Stimulated activated CD4-positive, alpha-beta T cell treated with anti-CD3 and anti-CD28 coated beads, TNF-alpha, amount 100 ng/mL, for 1 hour (primary cell): Measurements from ENCODE around the gene BTNL9.
"Not testable (repeated sequence)": the region's sequence is repeated elsewhere in the genome, so short reads cannot be mapped to it uniquely, and the experiment has no call there.

ENCODE experiments used
- DNase-seq, 3 donors: peaks; one replicate each; pipeline ENCODE4 v3.0.0-alpha.2; 2020; ENCODE audit warnings: low read depth in 3 of 3, low spot score in 1 of 3

The BTNL9 gene

DNA sequence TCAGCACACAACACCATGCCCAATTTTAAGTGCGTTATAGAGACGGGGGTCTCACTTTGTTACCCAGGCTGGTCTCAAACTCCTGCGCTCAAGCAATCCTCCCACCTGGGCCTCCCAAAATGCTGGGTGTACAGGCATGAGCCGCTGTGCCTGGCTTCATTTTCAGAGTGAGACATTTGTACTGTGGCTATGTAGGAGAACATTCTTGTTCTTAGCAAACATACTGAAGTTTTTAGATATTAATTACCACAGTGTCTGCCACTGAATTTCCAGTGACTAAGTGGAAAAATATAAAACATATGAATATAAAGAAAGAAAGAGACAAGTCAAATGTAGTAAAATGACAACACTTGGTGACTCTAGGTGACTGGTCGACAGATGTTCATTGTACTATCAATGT is 20.9 kb downstream of the BTNL9 start:
- no peak for DNase-seq

- DNase-seq = no peak
Measured at GRCh38 chr5:181061645-181062044, 21.6 kb downstream of the BTNL9 start.

GRCh38 chr5:181062631-181063030 is 22.6 kb downstream of the BTNL9 start:
- DNase-seq = no peak

- DNase-seq = no peak
Measured at GRCh38 chr5:181063514-181063913, 23.4 kb downstream of the BTNL9 start.

DNA sequence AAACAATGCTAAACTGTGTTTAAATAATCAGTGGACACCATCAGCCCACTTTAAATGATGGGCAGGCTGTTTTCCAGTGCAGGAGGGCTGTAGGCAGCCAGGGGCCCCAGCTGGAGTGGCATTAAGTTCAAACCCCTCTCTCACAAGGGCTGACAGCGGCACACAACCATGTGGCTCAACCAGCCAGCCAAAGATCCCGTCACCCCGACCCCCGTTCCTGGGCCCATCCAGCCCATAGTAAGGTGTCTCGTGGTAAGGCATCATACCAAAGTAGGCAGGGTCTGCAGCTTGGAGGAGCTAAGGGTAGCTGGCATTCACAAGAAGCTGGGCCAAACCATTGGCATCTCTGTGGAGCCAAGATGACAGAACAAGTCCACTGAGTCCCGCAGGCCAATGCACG is 24.9 kb downstream of the BTNL9 start:
- DNase-seq = no peak

DNA sequence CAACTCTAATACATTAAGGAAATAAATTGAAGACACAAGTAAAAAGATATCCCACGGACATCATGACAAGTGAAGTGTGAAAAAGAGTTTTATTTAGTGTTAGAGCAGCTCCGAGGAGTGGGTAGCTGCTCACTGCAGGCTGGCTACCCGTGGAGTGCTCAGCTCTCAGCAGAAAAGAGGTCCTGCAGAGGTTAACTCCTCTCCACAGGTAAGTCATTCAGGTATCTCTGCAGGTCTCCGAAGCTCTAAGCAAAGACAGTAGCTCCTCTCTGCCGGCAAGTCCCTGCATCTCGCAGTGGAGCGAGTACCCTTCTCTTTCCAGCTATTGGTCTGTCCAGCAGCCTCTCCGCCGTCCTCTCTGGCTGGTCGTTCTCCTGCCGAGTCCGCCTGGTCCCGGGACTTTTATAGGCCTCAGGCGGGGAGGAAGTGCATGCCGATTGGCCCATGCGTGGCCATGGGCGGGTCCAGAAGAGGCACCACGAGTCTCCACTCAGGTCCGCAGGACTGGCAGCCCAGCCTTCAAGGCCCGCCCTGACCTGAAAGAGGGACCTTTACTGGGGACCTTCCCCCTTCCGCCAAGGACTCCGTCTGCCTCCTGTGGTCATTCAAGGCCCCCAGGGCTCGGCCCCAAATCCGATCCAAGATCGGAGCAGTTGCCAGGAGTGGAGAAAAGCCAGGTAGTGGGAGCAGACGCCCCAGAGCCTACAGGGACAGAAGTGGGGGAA is 29.9 kb downstream of the BTNL9 start:
- DNase-seq = no peak

DNA sequence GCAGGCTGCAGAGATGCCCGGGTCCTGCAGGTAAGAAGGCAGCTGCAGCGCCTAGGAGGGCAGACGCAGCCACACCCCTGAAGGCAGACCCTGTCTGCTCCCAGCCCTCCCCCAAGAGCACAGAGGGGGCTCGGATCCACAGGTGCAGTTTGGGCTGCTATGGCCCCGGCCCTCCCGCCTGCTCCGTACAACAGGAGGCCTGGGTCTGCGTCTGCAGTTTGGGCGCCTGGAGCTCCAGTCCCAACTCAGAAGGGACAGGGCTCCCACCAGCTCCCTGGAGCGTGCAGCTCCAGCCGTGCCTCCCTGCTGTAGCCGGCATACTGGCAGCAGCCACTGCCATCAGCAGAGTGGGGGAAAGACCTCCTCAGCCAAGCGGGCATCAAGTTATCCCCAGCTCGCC is 30.5 kb downstream of the BTNL9 start:
- no peak for DNase-seq

DNA sequence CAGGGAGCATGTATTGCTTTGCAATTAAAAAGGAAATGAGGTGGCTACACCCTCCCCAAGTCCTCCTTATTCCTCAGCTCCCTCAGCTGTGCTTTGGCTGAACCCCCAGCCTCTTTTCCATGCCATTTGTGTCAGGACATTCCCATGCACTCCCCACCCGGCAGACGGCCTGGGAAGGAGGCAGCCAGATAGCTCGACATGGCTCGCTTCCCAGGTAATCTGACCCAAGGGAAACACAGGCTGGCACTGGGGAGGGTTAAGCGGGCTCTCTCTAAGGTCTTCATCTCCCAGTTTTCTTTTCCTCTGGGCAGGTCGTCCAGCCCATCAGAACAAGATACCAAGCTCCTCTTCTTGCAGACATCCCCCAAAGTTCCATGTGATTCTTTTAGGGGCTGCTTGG is 31.2 kb downstream of the BTNL9 start:
- DNase-seq = no peak

- no peak for DNase-seq
Measured at GRCh38 chr5:181076920-181077319, 36.9 kb downstream of the BTNL9 start.

DNA sequence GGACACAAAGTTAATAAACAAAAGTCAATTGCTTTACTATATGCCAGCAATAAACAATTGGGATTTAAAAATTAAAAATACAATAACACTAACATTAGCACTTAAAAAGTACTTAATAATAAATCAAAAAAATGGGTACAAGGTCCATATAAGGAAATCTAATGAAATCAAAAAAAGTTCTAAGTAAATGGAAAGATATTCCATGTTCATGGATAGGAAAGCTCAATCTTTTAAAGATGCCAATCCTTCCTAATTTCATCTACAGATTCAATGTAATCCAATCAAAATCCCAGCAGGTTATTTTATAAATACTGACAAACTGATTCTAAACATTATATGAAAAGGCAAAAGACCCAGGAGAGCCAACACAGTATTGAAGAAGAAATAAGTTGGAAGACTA is 41.9 kb downstream of the BTNL9 start:
- no peak for DNase-seq

DNA sequence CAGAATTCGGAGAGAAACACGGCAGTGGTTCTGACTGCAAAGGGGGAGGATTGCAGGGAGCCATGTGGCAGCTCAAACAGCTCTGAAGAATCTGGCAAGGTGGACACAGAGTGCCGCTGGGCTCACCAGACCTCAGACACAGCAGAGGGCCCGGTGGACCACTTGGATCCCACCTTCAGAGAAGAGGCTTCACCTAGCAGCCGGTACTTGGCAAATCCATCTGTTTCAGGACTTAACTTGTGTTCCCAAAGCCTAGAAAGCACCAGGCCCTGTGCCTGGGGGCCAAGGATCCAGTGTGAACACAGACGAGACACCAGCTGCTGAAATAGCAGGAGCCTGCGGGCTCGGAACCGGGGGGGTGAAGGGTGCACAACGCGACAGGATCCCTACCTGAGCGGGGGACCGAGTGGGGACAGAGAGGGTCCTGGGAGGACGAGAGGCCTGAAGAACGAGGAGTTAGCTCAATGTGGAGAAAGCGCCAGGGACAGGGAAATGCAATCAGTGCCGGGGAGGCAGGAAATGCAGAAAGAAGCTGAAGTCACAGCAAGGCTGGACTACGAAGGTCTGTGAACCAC is 44.6 kb downstream of the BTNL9 start:
- DNase-seq = no peak

DNA sequence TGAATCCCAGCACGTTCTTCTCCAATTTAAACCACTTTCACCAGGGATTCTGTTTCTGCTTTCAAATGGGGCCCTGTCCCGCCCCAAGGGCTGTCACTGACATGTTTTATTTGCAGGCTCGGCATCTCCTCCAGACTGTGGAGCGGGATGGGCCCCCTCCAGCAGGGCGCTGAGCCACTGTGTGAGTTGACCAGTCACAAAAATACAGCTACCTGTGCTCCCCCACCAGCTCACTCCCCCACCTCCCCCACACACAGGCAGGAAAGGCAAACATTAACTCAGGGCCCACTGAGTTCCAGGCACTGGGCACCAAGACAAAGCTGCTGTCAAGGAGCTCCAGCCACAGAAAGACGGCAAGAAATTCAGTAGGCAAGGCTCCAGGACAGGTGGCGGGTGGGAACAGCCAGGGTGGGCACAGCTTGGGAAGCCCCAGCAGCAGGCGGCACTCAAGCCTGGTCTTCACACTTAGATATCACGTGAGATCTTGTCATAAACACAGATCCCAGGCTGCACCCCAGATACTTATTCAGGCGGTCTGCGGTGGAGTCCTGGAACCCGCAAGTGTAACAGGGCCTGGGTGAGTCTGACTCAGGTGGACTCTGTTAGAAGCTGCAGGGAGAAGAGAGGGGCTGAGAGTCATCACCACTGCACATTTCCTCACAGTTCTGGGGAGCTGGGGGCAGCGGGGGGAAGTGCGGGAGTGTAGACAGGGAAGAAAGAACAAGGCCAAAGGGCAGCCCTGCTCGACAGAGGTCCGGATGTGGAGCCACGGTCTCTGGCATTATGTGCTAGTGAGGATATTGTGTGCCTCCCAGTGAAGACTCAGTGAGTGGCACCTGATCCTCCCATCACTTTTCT is 46.2 kb downstream of the BTNL9 start:
- no peak for DNase-seq

DNA sequence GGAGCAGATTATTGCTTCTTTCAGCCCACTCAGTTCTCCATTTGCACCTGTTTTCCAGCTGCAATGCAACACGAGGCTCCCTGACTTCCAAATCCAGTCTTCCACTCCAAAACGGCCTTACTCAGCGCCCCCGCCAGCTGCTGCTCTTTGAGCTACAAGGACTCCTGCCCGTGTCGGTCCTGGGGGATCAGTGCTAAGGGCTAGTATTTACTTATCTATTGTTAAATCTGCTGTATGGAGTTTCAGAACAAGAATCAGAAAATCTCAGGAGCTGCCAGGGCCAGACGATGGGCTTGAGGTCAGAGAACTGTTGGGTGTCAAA is 46.8 kb downstream of the BTNL9 start:
- no peak for DNase-seq

- DNase-seq = no peak
Measured at GRCh38 chr5:181087309-181087708, 47.2 kb downstream of the BTNL9 start.

GRCh38 chr5:181088289-181088688 is 48.2 kb downstream of the BTNL9 start:
- DNase-seq = no peak

GRCh38 chr5:181092428-181092827 is 52.4 kb downstream of the BTNL9 start:
- no peak for DNase-seq

- DNase-seq = not testable (repeated sequence)
Measured at GRCh38 chr5:181095162-181095561, 55.1 kb downstream of the BTNL9 start.

GRCh38 chr5:181096721-181097382 is 56.8 kb downstream of the BTNL9 start:
- not testable (repeated sequence) for DNase-seq

GRCh38 chr5:181097383-181097753 is 57.3 kb downstream of the BTNL9 start:
- DNase-seq = not testable (repeated sequence)

DNA sequence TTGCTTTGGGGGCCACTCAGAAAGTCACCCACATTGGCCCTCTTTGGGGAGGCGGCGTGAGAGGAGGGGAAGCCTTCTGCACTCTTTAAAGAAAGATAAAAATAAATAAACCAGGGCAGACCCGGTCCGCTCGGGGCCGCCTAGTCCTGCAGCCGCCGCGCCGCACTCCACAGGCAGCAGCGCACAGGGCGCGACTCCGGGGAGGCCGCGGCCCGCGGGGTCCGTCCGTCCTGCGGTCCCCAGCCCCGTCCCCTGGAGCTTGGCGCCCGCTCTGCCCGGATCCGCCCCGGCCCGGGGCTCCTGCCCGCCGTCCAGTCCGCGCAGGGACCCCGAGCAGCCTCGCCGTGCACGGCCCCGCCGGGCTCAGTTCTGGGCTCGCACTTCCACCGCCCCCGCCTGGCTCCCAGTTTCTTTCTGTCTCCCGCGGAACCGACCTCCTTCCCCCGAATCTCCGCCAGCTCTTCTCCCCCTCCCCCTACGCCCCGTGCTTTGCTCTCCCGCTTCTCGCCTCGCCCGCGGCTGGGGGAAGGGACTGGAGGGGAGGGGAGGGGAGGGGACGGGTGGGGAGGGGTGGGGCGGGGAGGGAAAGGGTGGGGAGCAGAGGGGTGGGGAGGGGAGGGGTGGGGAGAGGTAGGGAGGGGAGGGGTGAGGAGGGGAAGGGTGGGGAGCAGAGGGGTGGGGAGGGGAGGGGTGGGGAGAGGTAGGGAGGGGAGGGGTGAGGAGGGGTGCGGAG is 57.9 kb downstream of the BTNL9 start:
- DNase-seq = not testable (repeated sequence)
